Natural killer cell treated with Interleukin-12 subunit alpha and Interleukin-12 subunit beta and Interleukin-15 and Interleukin-18, amount 100 ng/mL, for 72 hours (primary cell): ENCODE measurements around the gene PROX1. TPM values are rescaled to one million over a fixed set of nuclear protein-coding genes. Genes with fewer than 3 reads are reported as not detected.

Experiments used
- ATAC-seq, 2 donors: fragments of 150-1000 bp; cut with Tn5 transposase in 1 of 2; sonication (Bioruptor Pico), chemical (Tn5 transposase) in 1 of 2; 2 replicates each; pipeline ENCODE4 v1.10.0; 2021
- DNase-seq: peaks from one replicate; pipeline ENCODE4 v3.0.0; 2022; ENCODE audit warnings: low spot score
- H3K27ac Mint-ChIP-seq, 2 donors: 1 replicate in 1 of 2; 2 replicates in 1 of 2; pipeline ENCODE4 v1.8.0; 2022; ENCODE audit warnings: mixed read lengths in 2 of 2, mild to moderate bottlenecking in 1 of 2, moderate library complexity in 1 of 2
- H3K27me3 Mint-ChIP-seq, 2 donors: 1 replicate in 1 of 2; 2 replicates in 1 of 2; pipeline ENCODE4 v1.8.0; 2022; ENCODE audit warnings: mixed read lengths in 2 of 2
- H3K36me3 Mint-ChIP-seq: one replicate; pipeline ENCODE4 v1.8.0; 2022; ENCODE audit warnings: mixed read lengths
- H3K4me1 Mint-ChIP-seq, 2 donors: 1 replicate in 1 of 2; 2 replicates in 1 of 2; pipeline ENCODE4 v1.8.0; 2022; ENCODE audit warnings: low read depth in 2 of 2, mixed read lengths in 2 of 2, mild to moderate bottlenecking in 1 of 2
- H3K4me3 Mint-ChIP-seq: one replicate; pipeline ENCODE4 v1.8.0; 2022; ENCODE audit warnings: mixed read lengths
- H3K9me3 Mint-ChIP-seq: 2 replicates; pipeline ENCODE4 v1.8.0; 2022; ENCODE audit warnings: mixed read lengths
- total RNA-seq, 2 donors: library from RNA; stranded (reverse); gene quantifications; one replicate each; pipeline ENCODE4 v1.2.3, GENCODE V29; 2022

The PROX1 gene
- total RNA-seq, 2 donors from 2014 or later: not detected

GRCh38 chr1:214028095-214028494, 40.3 kb downstream of the PROX1 start:
- ATAC-seq (no peak), DNase-seq (no peak)
- H3K27me3 Mint-ChIP-seq: peaks cover 12 to 23% of the 10 kb centered on the region in 2 donors
- no peak overlapping the region for H3K27ac Mint-ChIP-seq
- no peaks in the 10 kb centered on the region for H3K9me3 Mint-ChIP-seq
- H3K4me3 Mint-ChIP-seq: no peak overlapping the region
- H3K4me1 Mint-ChIP-seq: no peaks in the 10 kb centered on the region
- no peaks in the 10 kb centered on the region for H3K36me3 Mint-ChIP-seq

- Mint-ChIP-seq H3K27me3 (peaks cover 14 to 23% of the 10 kb centered on the region in 2 donors), H3K9me3 (no peaks in the 10 kb centered on the region), H3K4me3 (no peak overlapping the region), H3K27ac (no peak overlapping the region), H3K4me1 (no peaks in the 10 kb centered on the region), H3K36me3 (no peaks in the 10 kb centered on the region)
- ATAC-seq (no peak), DNase-seq (no peak)
These were observed 41.1 kb downstream of the PROX1 start for GRCh38 chr1:214028649-214029406.

GRCh38 chr1:214029796-214030195, 42.0 kb downstream of the PROX1 start:
- Mint-ChIP-seq H3K36me3 (no peaks in the 10 kb centered on the region), H3K27me3 (peaks cover 14 to 23% of the 10 kb centered on the region in 2 donors), H3K27ac (no peak overlapping the region), H3K4me1 (no peaks in the 10 kb centered on the region), H3K4me3 (no peak overlapping the region), H3K9me3 (no peaks in the 10 kb centered on the region)
- ATAC-seq: no peak
- DNase-seq: no peak

DNA sequence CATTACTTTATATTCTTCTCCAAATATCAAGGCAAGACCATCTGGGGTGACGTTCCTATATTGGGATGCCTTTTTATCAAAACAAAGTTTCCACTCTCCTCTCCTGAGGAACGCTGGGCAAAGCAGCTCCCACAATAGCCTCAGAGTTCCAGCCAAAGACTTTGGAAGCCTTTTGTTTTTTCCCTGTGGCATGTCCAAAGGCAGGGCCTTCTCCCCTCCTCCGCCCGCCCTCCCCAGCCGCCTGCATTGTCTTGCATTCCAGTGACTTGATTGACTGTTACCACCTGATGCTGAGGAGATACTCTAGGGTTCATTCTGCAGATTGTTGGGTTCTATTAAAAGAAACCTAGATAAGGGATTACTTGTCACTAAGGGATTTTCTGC, 43.5 kb downstream of the PROX1 start:
- ATAC-seq: no peak
- Mint-ChIP-seq H3K27ac (no peak overlapping the region), H3K4me3 (no peak overlapping the region), H3K4me1 (no peaks in the 10 kb centered on the region), H3K9me3 (no peaks in the 10 kb centered on the region), H3K27me3 (peaks cover 14 to 23% of the 10 kb centered on the region in 2 donors), H3K36me3 (no peaks in the 10 kb centered on the region)
- DNase-seq: no peak

DNA sequence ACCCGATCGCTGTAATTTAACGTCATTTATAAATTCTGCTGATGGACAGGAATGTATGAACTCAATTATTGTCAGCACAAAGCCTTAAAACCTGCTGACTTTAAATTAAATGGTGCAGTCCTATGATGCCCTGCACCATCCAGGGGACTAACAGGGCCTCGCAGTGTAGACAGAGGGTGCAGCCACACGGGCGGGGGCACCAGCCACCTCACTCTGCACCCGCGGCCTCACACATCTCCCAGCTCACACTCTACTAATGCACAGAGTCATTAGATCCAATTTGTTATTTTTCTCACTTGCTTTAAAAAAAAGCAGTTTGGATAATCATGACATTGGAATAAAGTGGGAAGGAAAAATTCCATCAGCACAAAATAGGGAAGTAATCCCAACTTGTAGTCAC, 49.7 kb downstream of the PROX1 start:
- Mint-ChIP-seq H3K4me3 (no peak overlapping the region), H3K27ac (no peak overlapping the region), H3K27me3 (peaks cover 5 to 6% of the 10 kb centered on the region in 2 donors), H3K9me3 (peaks cover 3% of the 10 kb centered on the region), H3K4me1 (no peaks in the 10 kb centered on the region), H3K36me3 (no peaks in the 10 kb centered on the region)
- no peak for DNase-seq
- ATAC-seq: no peak

- Mint-ChIP-seq H3K36me3 (no peaks in the 10 kb centered on the region), H3K9me3 (peaks cover 3% of the 10 kb centered on the region), H3K4me1 (no peaks in the 10 kb centered on the region), H3K27ac (no peak overlapping the region), H3K4me3 (no peak overlapping the region), H3K27me3 (peaks cover 3 to 12% of the 10 kb centered on the region in 2 donors)
- no peak for ATAC-seq
- no peak for DNase-seq
These were observed 51.7 kb downstream of the PROX1 start for GRCh38 chr1:214039394-214040018.

DNA sequence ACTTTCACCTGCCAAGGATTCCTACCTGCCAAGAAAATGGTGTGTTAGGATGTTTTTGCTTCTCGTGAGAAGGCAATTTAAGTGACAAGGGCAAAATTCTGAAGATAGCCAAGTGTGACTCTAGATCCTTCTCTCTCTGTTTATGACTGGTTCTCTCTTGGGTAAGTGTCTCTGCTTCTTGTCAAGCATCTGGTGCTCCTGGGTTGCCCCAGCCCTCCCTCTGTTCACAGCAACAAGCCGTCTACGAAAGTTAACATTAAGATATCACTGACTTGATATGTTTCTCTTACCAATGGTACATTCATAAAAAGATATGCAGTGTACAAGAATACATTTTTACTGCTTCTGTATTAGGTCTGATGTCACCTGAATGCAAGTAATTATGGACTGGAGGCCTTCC, 55.4 kb downstream of the PROX1 start:
- Mint-ChIP-seq H3K27ac (no peak overlapping the region), H3K4me1 (no peaks in the 10 kb centered on the region), H3K36me3 (peaks cover 4% of the 10 kb centered on the region), H3K27me3 (peaks cover 3 to 17% of the 10 kb centered on the region in 2 donors), H3K4me3 (no peak overlapping the region), H3K9me3 (peaks cover 10% of the 10 kb centered on the region)
- ATAC-seq (no peak), DNase-seq (no peak)

DNA sequence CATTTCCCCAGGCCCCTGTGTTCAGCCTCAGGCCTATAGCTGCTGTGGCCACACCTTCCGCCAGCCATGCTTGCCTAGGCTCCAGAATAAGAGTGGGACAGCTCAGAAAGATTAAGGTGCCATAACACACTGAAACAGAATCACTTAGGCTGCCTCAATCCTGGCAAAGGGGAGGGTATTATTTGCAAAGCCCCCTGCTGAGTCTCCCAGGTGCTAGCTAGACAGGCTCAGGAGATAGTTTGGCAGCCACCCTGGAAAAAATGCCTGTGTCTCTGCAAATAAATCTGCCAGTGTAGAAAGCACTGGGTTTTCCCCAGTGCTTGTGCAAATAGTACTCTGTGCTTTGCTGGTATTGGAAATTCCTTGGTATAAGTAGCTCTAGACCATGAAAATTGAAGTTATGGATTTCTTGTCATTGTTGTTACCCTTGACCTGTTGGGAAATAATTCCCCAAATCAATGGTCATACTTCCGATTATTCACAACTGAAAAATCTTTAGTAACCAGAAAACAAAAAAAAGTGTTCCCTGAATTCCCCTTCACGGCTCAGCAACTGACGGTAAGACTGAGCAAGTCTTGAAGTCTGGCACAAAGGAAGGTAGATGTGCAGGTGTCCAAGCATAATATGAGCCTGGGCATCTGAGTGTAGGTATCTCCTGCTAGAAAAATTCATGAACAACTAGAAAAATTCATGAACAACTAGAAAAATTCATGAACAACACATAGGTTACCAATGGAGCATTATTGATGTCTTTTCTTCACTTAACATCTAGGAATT, 56.9 kb downstream of the PROX1 start:
- no peak for DNase-seq
- H3K27ac Mint-ChIP-seq: no peak overlapping the region
- peaks cover 13% of the 10 kb centered on the region for H3K9me3 Mint-ChIP-seq

GRCh38 chr1:214050513-214051401, 63.0 kb downstream of the PROX1 start:
- H3K27ac Mint-ChIP-seq: no peak overlapping the region
- no peak for DNase-seq
- no peak overlapping the region for H3K4me3 Mint-ChIP-seq
- no peak for ATAC-seq
- H3K36me3 Mint-ChIP-seq: peaks cover 4% of the 10 kb centered on the region
- peaks cover 12% of the 10 kb centered on the region for H3K9me3 Mint-ChIP-seq
- peaks cover 0 to 6% of the 10 kb centered on the region in 2 donors for H3K27me3 Mint-ChIP-seq
- no peaks in the 10 kb centered on the region for H3K4me1 Mint-ChIP-seq

More for the DNA sequence above, 56.9 kb downstream of the PROX1 start:
- Mint-ChIP-seq H3K4me1 (no peaks in the 10 kb centered on the region), H3K36me3 (peaks cover 4% of the 10 kb centered on the region), H3K4me3 (no peak overlapping the region), H3K27me3 (peaks cover 3 to 17% of the 10 kb centered on the region in 2 donors)
- ATAC-seq: no peak

- Mint-ChIP-seq H3K27me3 (peaks cover 0 to 6% of the 10 kb centered on the region in 2 donors), H3K36me3 (peaks cover 4% of the 10 kb centered on the region), H3K27ac (no peak overlapping the region), H3K4me3 (no peak overlapping the region), H3K4me1 (no peaks in the 10 kb centered on the region), H3K9me3 (peaks cover 12% of the 10 kb centered on the region)
- no peak for ATAC-seq
- no peak for DNase-seq
These were observed 64.0 kb downstream of the PROX1 start for GRCh38 chr1:214051786-214052185.

DNA sequence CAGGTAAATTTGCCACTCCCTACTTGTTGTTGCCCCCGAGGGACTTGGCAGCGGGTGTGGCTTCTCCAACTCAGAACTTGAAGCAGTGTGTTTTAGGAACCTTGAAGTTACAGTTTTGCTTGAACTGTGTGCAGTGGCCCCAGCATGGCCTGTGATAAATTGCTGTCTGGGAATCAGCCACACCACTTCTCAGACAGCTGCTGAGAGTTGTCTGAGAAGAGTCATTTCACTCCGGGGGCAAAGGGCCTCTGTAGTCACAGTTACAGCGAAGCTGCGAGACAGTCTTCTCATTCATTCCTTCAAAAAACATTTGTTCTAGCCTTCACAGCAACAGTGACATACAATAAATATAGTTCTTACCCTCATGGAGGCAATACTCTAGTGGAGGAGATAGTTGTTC, 70.3 kb downstream of the PROX1 start:
- no peak for ATAC-seq
- Mint-ChIP-seq H3K36me3 (no peaks in the 10 kb centered on the region), H3K4me3 (no peak overlapping the region), H3K4me1 (no peaks in the 10 kb centered on the region), H3K27ac (no peak overlapping the region), H3K9me3 (peaks cover 5% of the 10 kb centered on the region), H3K27me3 (peaks cover 0 to 10% of the 10 kb centered on the region in 2 donors)
- DNase-seq: no peak

GRCh38 chr1:214066190-214066589, 78.4 kb downstream of the PROX1 start:
- Mint-ChIP-seq H3K4me1 (no peaks in the 10 kb centered on the region), H3K36me3 (no peaks in the 10 kb centered on the region), H3K9me3 (peaks cover 10% of the 10 kb centered on the region), H3K4me3 (no peak overlapping the region), H3K27me3 (peaks cover 4 to 17% of the 10 kb centered on the region in 2 donors), H3K27ac (no peak overlapping the region)
- ATAC-seq (no peak), DNase-seq (no peak)

GRCh38 chr1:214066936-214067335, 79.2 kb downstream of the PROX1 start:
- Mint-ChIP-seq H3K4me3 (no peak overlapping the region), H3K9me3 (peaks cover 5% of the 10 kb centered on the region), H3K27ac (no peak overlapping the region), H3K27me3 (peaks cover 4 to 11% of the 10 kb centered on the region in 2 donors), H3K4me1 (no peaks in the 10 kb centered on the region), H3K36me3 (no peaks in the 10 kb centered on the region)
- DNase-seq: no peak
- no peak for ATAC-seq
